HEK293 (cell line): ENCODE data around the gene PITX1.

Experiments
- CTCF ChIP-seq: fragments of 450-650 bp; formaldehyde crosslinking; IDR thresholded peaks from 2 replicates; pipeline ENCODE4 v1.5.1; 2016; ENCODE audit warnings: missing biosample characterization, missing genetic modification characterization
- MYNN ChIP-seq: fragments of 450-650 bp; formaldehyde crosslinking; IDR thresholded peaks from 2 replicates; pipeline ENCODE4 v1.5.1; 2016; ENCODE audit warnings: missing biosample characterization, missing genetic modification characterization, borderline replicate concordance
- REPIN1 ChIP-seq: fragments of 450-650 bp; formaldehyde crosslinking; IDR thresholded peaks from 2 replicates; pipeline ENCODE4 v1.5.1; 2017; ENCODE audit warnings: missing biosample characterization, missing genetic modification characterization, low read depth
- TCF7L2 ChIP-seq: IDR thresholded peaks from 2 replicates; pipeline ENCODE4 v1.6.1; 2011; ENCODE audit warnings: low read depth, mild to moderate bottlenecking, inconsistent platforms, low read length, moderate library complexity, borderline replicate concordance
- TRIM28 ChIP-seq: IDR thresholded peaks from 2 replicates; pipeline ENCODE4 v1.6.1; 2011; ENCODE audit warnings: low read length, control low read depth, borderline replicate concordance
- ZBTB21 ChIP-seq: fragments of 450-650 bp; formaldehyde crosslinking; IDR thresholded peaks from 2 replicates; pipeline ENCODE4 v1.5.1; 2017; ENCODE audit warnings: missing biosample characterization, missing genetic modification characterization
- ZFHX2 ChIP-seq: fragments of 450-650 bp; formaldehyde crosslinking; conservative IDR thresholded peaks from 2 replicates; pipeline ENCODE4 v1.5.1; 2016; ENCODE audit warnings: missing biosample characterization, missing genetic modification characterization
- ZNF558 ChIP-seq: fragments of 450-650 bp; formaldehyde crosslinking; IDR thresholded peaks from 2 replicates; pipeline ENCODE4 v1.5.1; 2016; ENCODE audit warnings: missing biosample characterization, missing genetic modification characterization
- ZNF660 ChIP-seq: fragments of 450-650 bp; IDR thresholded peaks from 2 replicates; pipeline ENCODE4 v1.5.1; 2018; ENCODE audit warnings: missing biosample characterization, mild to moderate bottlenecking, missing genetic modification characterization

- TF ChIP-seq TCF7L2 (no peak), REPIN1 (no peak), ZBTB21 (tag by site-specific recombination) (no peak), TRIM28 (no peak), ZNF558 (tag by site-specific recombination) (no peak), ZNF660 (tag by site-specific recombination) (no peak), CTCF (tag by site-specific recombination) (no peak), MYNN (tag by site-specific recombination) (no peak), ZFHX2 (tag by site-specific recombination) (no peak)
Measured at GRCh38 chr5:135075621-135076020, 41.6 kb upstream of the PITX1 start.
